Measurements from ENCODE around the gene KCNMA1. TPM values are rescaled to one million over a fixed set of nuclear protein-coding genes. Genes with fewer than 3 reads are reported as not detected.

The KCNMA1 gene
- total RNA-seq, 1 donor from 2014 or later: 6.7 TPM

DNA sequence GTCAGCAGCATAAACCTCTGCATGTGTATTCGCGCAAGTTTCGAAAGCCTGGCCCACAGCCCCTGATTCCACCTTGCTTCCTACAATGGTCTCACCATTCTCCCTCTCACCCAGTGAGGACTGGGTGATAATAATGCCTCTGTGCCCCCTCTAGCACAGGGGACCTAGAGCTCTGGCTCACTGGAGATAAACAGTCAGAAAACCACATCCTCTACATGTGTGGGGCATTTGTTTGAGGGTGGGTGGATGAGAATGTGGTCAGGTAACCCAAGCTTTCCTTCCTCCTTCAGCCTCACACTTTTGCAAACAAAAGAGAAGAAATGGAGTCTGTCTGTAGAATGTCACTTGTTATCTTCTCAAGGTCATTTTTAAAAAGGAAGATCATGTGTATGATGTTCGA lies 373.5 kb downstream of the KCNMA1 start:
- DNase-seq (ENCODE audit: extremely low read depth, low read depth, low spot score): no peak

DNA sequence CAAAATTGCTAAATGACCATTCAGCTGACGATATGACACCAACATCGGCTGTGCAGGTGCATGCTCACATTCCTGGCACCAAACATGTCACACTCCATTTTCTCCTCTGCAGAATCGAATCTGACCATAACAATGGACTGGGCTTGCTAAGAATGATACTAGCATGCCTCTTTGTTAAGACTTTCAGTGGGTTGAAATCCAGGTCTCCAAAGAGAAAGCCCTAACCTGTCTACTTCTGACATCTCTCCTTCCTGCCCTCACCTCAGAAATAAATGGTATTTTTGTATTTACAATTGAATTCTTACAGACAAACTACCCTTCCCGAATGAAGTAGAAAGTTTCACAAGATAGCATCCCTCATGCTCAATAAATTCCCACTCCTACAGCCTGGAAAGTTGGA lies 373.9 kb downstream of the KCNMA1 start:
- DNase-seq (ENCODE audit: extremely low read depth, low read depth, low spot score): no peak

DNA sequence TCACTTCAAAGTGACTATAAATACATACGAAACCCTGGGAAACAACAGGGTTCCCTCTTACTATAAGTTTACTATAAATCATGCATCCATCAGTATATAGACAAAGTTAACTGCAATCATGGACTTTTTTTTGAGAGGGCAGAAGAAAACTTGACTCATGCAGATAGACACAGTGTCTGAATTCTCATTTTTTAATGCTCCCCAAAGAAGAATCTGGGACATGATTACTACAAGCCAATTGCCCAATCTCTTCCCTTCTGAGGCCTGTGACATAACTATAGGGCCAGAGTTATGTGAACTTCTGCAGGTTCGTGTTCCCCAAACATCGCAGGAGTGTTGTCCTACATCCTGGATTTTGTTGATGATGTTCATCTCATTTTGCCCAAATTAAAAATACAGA lies 376.5 kb downstream of the KCNMA1 start:
- no peak for DNase-seq (ENCODE audit: extremely low read depth, low read depth, low spot score)

DNA sequence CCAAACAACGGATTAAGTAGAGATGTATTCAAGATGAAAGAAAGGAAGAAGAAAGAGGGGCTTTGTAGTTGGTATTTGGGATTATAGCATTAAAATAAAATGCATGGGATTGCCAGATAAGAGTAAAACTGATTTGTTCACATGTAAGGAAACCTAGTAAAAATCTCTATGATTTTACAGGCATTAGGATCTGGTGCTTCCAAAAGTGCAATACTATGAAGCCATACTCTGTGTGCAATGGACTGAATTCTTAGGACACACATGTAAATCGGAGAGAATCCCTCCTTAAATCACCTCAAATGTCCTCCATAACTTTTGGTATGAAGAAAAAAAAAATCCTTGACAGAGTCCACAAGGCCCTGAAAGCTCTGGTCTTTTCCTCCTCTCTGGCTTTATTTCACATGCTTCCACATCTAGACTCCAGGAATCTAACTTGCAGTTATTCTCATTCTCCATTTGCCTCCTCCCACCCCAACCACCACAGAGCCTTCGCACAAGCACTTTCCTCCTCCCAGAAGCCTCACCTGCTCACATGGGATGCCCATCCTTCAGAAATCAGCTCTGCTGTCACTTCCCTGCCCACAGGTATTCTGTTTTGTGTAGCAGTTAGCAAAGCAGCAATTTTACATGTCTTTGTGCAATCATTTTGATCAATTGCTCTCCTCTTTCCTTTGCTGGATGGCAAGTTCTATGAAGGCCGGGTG lies 378.3 kb downstream of the KCNMA1 start:
- DNase-seq (ENCODE audit: extremely low read depth, low read depth, low spot score): no peak

DNA sequence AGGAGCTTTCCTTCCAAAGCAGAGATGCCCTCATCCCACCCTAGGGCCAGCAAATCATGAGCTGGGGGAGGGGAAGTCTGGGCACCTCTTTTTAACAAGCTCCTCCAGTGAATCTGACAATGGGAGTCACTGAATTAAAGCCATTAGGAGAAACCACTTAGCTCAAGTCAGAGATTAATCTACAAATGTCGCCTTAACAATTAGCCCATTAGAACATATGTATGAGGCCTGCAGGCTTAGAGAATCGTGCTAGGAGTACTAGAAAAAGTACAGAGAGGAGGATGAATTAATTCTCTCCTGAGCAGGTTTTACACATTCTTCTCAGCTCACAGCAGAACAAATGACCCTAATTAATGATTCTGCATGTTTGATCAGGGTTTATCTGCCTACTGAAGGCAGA lies 381.3 kb downstream of the KCNMA1 start:
- DNase-seq (ENCODE audit: extremely low read depth, low read depth, low spot score): no peak

DNA sequence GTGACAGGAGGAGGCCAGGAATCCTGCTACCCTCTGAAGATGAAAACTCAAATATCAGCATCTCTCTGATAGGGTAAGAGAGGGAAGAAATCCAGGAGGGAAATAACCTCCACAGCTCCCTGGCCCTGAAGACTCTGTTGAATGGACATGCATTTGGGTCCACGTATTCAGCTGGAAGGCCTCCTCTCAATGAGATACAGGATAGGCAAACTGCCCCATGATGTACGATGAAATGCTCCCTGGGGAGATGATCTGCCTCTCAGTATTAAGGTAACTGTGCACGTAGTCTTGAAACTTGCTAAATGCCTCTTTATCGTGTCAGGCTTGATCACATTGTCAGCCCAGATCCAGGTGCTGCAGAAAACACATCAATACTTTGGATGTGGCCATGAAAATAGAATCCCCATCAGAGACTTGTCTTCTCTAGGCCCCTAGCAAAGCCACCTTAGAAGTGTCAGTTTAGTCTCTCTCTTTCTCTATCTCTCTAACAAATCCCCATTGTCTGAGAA lies 384.0 kb downstream of the KCNMA1 start:
- DNase-seq (ENCODE audit: extremely low read depth, low read depth, low spot score): no peak

DNA sequence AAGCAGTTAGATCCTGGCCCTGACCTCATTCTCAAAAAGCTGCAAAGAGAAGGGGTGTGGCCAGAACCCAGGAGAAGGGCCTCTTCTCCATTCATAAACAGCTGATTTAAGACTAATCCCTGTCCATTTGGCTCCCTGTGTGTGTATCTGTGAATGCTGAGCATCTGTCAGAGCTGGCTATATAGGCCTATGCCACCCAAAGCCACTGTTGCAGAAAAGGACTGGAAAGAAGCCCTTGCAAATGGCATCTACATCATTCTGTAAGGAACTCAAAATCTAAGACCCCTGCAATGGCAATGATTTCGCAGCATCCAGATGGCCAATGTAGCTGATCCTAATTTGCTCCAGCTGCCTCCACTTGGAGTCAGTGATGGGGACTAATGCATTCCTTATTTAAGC lies 384.5 kb downstream of the KCNMA1 start:
- DNase-seq (ENCODE audit: extremely low read depth, low read depth, low spot score): no peak

DNA sequence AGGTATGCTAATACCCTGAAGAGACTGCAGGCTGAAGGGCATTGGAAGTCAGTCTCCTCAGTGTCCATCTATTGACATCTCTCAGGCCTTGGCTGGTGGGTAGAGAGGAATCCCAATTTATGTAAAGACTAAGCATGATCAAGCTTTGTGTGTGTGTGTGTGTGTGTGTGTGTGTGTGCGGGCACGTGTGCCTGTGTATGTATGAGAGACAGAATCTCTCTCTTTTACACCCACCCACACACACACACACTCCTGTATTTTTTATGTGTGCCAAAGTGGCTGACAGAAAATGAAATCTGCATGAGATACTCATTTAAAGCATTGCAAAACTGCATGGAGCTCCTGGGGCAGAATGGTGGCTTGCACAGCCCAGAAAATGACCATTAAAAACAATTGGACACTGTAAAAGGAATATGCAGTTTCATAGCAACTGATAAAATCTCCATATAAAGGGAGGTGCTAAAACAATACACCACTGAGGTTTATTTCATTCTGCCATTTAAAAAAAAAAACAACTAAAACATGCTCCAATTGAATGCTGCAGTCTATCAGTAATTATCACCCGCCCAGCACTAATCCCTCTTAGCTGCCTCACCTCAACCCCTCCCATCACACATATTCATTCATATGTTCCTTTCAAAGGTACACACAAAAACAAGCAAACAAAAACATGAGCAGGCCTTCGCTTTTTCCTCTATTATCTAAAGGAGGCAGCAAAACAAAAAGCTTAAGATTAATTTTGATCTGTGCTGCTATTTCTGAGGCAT lies 385.0 kb downstream of the KCNMA1 start:
- DNase-seq (ENCODE audit: extremely low read depth, low read depth, low spot score): no peak

DNA sequence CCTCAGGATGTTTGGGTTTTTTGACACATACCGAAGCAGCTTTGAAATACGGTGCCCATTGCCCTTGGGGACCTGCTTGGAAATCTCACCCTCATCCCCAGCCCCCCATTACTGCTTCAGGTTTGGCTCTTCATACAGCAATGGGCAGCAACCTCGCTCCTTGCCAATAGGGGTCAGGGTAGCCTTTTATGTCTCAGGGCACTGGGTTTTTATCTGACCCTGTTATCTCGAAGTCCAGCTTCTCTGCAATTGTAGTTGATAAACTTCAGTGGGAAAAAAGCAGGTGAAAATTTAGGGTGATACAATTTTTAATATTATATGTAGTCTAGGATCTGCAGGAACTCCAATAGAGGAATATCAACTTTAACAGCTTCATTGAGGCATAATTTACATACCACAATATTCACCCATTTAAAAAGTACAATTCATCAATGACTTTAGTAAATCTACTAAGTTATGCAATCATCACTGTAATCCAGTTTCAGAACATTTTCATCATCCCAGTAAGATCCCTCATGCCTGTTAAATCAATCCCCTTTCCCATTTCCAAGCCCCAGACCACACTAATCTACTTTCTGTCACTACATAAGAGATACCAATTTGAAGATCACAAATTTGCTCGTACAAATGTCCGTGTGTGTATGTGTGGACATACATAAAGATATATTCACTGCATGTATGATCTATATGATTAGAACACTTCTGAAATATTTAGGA lies 386.2 kb downstream of the KCNMA1 start:
- no peak for DNase-seq (ENCODE audit: extremely low read depth, low read depth, low spot score)

DNA sequence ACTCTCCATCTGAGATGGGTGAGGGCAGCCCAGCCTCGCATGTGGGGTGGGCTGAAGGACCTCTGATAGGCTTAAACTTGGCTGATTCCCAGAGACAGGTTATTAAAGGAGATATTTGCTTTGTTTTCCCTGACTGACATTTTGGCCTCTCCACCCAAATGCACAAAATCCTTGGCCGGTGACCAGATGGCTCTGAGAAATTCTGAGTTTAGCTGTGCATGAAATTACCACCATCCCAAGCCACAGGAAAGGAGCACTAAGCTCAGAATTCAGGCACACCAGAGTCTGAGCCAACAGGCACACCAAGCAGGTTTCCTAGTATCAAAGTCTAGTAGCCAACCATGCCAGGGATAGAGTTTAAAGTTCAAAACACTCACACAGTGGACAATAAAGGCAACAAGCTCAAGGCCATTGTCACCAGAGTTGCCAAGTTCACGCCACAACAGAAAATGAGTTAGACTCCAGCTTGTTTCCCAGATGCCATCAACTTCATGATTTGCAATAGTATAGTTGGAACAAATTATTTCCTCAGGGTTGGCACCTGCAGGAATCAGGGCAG lies 387.6 kb downstream of the KCNMA1 start:
- DNase-seq (ENCODE audit: extremely low read depth, low read depth, low spot score): no peak

DNA sequence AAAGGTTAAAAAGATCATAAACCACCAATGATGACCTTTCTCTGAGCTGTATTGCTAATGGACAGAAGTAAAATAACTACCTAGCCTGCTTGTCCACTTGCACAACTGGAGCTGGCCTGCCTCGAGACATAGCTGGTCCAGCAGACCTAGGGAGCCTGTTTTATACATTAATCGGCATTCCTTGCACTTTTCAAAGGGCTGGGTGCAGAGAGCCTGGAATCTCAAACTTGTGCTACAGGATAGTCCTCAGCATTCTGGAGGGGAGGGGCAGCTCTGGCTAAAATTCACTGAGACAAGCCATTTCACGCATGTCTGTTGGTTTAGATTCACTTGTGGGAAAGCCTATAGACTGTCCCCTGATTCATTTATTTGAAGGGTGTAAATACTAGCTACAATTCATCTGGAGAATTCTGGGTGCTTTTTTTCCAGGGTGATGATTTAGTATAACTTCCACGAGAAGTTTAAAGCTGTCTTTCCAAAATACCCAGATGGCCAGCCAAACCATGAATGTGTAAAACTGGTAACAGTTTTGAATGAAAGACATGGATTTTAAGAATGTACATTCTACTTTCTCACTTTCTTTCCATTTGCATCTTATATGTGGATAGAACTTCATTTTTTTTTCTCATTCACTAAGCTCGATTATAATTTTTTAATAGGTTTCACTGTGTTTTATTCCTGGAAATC lies 389.4 kb downstream of the KCNMA1 start:
- no peak for DNase-seq (ENCODE audit: extremely low read depth, low read depth, low spot score)

DNA sequence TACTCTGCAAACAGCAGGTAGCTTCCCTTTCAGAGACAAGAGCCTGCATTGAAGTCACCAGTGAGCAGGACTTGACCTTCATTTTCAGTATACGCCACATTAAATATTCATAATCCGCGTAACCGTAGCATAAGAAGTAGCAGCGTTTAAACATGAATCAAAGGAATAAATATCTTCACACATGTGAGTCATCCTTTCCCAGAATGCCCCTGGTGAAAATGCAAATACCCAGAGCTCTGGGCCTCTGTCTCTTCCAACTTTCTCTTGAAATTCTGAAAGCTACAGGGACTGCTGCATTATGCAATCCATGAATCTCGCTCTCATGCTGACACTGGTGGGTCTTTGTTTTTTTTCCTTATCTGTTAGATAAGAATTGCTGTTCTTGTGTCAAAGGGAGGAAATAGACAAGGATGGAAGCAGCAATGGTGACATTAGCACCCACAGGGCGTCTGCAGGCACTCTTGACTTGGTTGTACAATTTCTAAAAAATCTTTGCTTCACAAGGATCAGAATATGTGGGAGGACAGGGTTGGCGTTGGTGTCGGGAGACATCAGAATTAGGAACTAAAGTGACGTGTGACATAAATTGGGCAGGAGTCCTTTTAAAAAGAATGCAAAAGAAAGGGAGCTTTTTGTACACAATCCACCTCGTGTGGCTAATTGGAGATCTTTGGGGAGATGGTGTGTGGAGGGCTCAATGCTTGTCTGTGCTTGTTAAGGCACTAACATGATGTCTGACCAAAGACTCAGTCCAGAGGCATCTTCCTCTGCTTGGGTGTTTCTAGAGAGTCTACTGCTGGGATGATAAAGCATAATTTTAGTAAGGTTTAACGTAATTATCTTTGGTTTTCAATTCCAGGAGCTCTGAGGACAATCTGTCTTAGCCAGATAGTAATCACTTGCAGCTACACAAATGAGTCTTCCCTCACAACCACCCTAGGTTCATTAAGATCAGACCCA lies 390.3 kb downstream of the KCNMA1 start:
- no peak for DNase-seq (ENCODE audit: extremely low read depth, low read depth, low spot score)

DNA sequence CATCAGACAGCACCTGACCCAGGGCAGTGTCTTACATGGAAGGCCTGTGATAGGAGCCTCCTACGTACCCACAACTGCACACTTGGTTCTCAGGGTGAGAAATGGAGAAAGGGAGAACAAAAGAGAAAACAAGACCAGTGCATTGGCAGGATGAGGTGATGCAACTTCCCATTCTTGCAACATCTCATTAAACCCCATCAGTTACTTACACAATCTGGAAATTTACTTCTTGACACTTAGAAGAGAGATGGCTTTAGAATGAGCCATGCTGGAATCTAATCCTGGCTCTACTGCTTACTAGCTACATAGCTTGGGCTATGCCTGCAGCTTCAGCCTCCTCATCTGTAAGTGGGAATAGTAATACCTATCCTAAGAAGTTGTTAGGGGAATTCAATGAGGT lies 391.7 kb downstream of the KCNMA1 start:
- no peak for DNase-seq (ENCODE audit: extremely low read depth, low read depth, low spot score)

DNA sequence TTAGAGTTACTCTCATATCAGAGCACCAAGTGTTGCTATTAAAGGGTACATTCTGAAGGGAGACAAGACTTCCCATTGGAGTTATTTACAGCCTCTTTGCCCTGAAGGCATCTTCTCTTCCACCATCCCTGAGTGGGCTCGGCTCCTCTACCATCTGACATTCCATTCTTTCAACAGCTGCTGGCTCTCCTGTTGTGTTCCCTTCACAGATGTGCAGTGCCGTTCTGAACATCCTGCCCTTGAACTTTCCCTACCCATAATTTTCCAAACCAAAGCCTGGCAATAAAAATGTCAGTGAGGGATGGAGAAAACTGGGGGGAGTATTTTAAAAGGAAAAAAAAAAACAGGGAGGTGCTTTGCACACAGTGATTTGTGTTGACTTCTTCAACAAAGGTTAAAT lies 392.9 kb downstream of the KCNMA1 start:
- no peak for DNase-seq (ENCODE audit: extremely low read depth, low read depth, low spot score)

DNA sequence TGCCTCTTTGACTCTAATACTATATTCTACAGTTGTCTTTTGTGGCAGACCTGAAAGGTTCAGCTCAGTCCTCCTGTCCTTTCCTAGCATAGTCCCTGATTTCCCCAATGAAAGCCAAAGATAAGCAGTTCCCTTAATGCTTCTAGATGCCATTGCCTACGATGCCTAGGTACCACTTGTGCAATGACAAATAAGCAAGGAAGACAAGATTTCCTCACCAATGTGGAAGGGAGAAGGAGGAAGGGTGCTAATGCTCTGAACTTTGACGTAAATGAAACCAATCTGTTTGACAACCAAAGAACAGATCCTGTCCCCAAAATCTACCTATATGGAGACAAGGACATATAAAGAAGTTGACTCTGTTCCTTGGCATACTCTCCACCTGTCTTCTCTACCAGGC lies 393.3 kb downstream of the KCNMA1 start:
- DNase-seq (ENCODE audit: extremely low read depth, low read depth, low spot score): no peak

DNA sequence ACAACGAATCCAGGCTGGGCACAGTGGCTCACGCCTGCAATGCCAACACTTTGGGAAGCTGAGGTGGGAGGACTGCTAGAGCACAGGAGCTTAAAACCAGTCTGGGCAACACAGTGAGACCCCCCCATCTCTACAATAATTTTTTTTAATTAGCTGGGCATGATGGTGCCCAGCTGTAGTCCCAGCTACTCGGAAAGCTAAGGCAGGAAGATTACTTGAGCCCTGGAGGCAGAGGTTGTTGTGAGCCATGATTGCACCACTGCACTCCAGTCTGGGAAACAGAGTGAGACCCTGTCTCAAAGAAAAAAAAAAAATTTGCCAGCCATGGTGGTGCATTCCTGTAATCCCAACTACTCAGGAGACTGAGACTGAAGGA lies 396.3 kb downstream of the KCNMA1 start:
- DNase-seq (ENCODE audit: extremely low read depth, low read depth, low spot score): no peak

DNA sequence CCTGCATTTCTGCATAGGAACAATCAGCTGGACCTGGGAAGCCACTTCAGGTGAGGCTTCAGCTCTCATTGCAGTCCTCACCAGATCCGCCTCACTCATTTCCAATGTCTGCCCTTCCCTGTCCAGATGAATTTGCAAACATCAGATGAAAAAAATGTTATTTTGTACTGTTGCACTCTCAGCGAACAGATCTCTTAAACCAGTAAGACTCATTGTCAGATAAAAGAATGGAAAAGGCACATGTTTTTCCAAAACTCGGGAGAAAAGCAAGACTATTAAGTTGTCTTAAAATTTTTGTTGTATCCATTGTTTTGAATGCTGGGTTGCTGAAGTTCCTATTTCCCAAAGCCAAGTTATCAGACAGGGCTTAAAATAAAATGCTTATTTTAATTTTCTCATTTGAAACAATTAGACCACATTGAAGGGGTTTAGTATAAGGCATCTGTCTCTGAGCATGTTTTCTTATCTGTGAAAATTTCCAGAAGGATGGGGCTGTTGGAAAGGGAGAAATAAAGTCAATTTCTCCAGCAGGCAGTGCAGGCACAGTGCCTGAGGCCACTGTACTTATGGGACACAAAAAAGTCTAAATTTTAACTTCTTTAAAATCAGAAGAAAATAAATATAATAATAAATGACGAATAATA lies 396.8 kb downstream of the KCNMA1 start:
- DNase-seq (ENCODE audit: extremely low read depth, low read depth, low spot score): no peak

DNA sequence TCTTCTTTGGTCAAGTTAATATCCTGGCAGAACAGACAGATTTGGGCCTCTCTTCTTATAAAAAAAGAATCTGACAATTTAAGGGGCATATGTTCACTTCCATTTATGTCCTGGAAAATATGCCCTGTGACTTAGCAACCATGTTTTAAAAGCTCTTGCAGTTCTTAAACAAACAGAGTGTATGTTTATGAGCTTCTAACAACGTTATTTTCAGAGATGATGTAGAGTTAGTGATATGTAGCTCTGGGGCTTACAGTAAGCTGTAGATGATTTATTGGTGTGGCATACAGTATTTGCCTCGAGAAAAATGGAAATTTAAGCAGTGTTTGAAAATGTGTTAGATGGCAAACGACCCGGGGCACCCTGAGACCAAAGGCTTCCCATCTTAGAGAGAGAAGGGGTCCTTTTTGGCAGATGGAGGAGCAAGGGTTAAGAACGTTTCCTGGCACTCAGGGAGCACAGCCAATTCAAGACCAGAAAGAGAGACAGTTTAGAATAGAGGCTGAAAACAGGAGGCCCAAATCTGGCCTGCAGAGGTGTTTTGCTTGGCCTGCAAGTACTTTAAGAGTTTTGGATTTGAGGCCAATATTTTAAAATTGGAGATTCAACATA lies 397.5 kb downstream of the KCNMA1 start:
- DNase-seq (ENCODE audit: extremely low read depth, low read depth, low spot score): no peak

DNA sequence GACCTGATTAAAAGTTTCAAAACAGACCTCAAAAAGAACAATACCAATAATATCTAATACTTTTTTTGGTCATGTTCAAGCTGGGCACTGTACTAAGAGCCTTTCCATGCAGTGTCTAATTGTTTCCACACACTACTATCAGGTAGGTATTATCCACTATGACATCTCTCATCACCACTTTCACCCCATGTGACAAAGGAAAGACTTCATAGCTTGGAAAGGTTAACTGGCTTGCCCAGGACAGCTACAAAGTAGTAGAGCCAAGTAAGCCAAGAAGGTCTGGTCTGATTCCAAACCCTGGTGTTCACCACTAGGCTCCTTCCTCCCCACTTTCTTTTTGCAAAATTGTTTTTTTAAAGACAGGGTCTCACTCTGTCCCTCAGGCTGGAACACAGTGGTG lies 400.5 kb downstream of the KCNMA1 start:
- no peak for DNase-seq (ENCODE audit: extremely low read depth, low read depth, low spot score)

Data from glomerular endothelial cell (primary cell).